ENCODE data around the gene TUBB4B.

DNA sequence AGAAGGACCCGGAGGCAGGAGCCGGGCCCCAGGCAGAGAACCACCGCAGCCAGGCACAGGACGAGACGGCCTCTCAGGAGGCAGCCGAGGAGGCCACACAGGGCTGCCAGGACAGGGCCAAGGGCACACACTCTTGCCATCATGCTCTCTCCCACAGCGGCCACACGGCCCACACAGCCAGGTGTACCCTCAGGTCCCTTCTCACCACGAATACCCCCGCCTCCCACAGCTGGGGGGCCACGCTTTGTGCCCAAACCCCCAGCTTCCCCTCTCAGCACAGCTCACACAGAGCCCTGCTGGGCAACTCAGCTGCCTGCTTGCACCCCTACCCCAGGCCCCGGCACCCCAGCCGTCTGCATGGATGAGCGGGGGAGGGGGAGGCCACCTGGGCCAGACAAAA is 47.3 kb upstream of the TUBB4B start:
- TF ChIP-seq, protein P1, sequence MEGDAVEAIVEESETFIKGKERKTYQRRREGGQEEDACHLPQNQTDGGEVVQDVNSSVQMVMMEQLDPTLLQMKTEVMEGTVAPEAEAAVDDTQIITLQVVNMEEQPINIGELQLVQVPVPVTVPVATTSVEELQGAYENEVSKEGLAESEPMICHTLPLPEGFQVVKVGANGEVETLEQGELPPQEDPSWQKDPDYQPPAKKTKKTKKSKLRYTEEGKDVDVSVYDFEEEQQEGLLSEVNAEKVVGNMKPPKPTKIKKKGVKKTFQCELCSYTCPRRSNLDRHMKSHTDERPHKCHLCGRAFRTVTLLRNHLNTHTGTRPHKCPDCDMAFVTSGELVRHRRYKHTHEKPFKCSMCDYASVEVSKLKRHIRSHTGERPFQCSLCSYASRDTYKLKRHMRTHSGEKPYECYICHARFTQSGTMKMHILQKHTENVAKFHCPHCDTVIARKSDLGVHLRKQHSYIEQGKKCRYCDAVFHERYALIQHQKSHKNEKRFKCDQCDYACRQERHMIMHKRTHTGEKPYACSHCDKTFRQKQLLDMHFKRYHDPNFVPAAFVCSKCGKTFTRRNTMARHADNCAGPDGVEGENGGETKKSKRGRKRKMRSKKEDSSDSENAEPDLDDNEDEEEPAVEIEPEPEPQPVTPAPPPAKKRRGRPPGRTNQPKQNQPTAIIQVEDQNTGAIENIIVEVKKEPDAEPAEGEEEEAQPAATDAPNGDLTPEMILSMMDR (conservative IDR thresholded peaks at IDR 0.05; ENCODE audit: low read length) = no peak
- TF ChIP-seq EZH2phosphoT487 (IDR thresholded peaks at IDR 0.05; ENCODE audit: borderline replicate concordance, low read depth, low read length) = no peak

Data from OCI-LY7 (cell line).